Measurements from ENCODE around the gene C16orf92. TPM values are rescaled to one million over a fixed set of nuclear protein-coding genes. Genes with fewer than 3 reads are reported as not detected.

The C16orf92 gene
- not detected in 2 replicates for total RNA-seq (2014; rRNA removed)
- polyA plus RNA-seq (2012), result not detected

- no peak for DNase-seq (ENCODE audit: low read depth)
Measured at GRCh38 chr16:30022887-30023286, at the start of gene C16orf92. Gene C16orf92 (plus strand): TSS chr16:30023198. CDS start chr16:30023341, 143 bp downstream.

GRCh38 chr16:29973384-29974246, 49.4 kb upstream of the C16orf92 start, which contains the start of gene TAOK2:
Gene TAOK2 (plus strand): TSS chr16:29973868. CDS start chr16:29977773, 3,905 bp downstream.
- DNase-seq (ENCODE audit: low read depth), result peak; percentile 99

- no peak for DNase-seq (ENCODE audit: low read depth)
Measured at GRCh38 chr16:29974291-29975133, 48.5 kb upstream of the C16orf92 start.

GRCh38 chr16:29975134-29975538, 47.9 kb upstream of the C16orf92 start:
- DNase-seq (ENCODE audit: low read depth), result no peak

- DNase-seq (ENCODE audit: low read depth), result no peak
Measured at GRCh38 chr16:29975811-29976511, 47.0 kb upstream of the C16orf92 start.

GRCh38 chr16:29977063-29977825, 45.8 kb upstream of the C16orf92 start:
- DNase-seq (ENCODE audit: low read depth), result no peak

- DNase-seq (ENCODE audit: low read depth), result no peak
Measured at GRCh38 chr16:29978081-29978480, 44.9 kb upstream of the C16orf92 start.

GRCh38 chr16:29978564-29979270, 44.3 kb upstream of the C16orf92 start:
- no peak for DNase-seq (ENCODE audit: low read depth)

GRCh38 chr16:29982560-29983419, 40.2 kb upstream of the C16orf92 start:
- DNase-seq (ENCODE audit: low read depth), result no peak

GRCh38 chr16:29983420-29984136, 39.4 kb upstream of the C16orf92 start:
- no peak for DNase-seq (ENCODE audit: low read depth)

- no peak for DNase-seq (ENCODE audit: low read depth)
Measured at GRCh38 chr16:29984137-29984763, 38.7 kb upstream of the C16orf92 start.

- DNase-seq (ENCODE audit: low read depth), result no peak
Measured at GRCh38 chr16:29984764-29985147, 38.2 kb upstream of the C16orf92 start.

GRCh38 chr16:29985271-29985811, 37.7 kb upstream of the C16orf92 start:
- no peak for DNase-seq (ENCODE audit: low read depth)

GRCh38 chr16:29986231-29986630, 36.8 kb upstream of the C16orf92 start:
- no peak for DNase-seq (ENCODE audit: low read depth)

- no peak for DNase-seq (ENCODE audit: low read depth)
Measured at GRCh38 chr16:29986931-29987330, 36.1 kb upstream of the C16orf92 start.

GRCh38 chr16:29987371-29988085, 35.5 kb upstream of the C16orf92 start:
- no peak for DNase-seq (ENCODE audit: low read depth)

Data from LHCN-M2 (cell line).